HUES6 (cell line): Measurements from ENCODE around the gene MSS51.

Experiments used
- H3K27ac ChIP-seq: 2 replicates; pipeline ENCODE4 v1.7.0; 2013; ENCODE audit warnings: low read depth, mild to moderate bottlenecking, low read length, inconsistent platforms
- H3K27me3 ChIP-seq: 2 replicates; pipeline ENCODE4 v1.6.1; 2013; ENCODE audit warnings: low read length; ENCODE audit not compliant: control insufficient read depth, insufficient read depth
- H3K36me3 ChIP-seq: 2 replicates; pipeline ENCODE4 v1.6.1; 2013; ENCODE audit warnings: low read length; ENCODE audit not compliant: control insufficient read depth, insufficient read depth
- H3K4me1 ChIP-seq: 2 replicates; pipeline ENCODE4 v1.6.1; 2013; ENCODE audit warnings: low read length; ENCODE audit not compliant: control insufficient read depth, insufficient read depth
- H3K4me3 ChIP-seq: 2 replicates; pipeline ENCODE4 v1.5.1; 2013; ENCODE audit warnings: low read depth, low read length
- H3K9ac ChIP-seq: one replicate; pipeline ENCODE4 v1.6.1; 2013; ENCODE audit warnings: mild to moderate bottlenecking, low read length
- H3K9me3 ChIP-seq: 2 replicates; pipeline ENCODE4 v1.6.1; 2013; ENCODE audit warnings: low read depth, low read length; ENCODE audit not compliant: control insufficient read depth, insufficient read depth

The MSS51 gene

DNA sequence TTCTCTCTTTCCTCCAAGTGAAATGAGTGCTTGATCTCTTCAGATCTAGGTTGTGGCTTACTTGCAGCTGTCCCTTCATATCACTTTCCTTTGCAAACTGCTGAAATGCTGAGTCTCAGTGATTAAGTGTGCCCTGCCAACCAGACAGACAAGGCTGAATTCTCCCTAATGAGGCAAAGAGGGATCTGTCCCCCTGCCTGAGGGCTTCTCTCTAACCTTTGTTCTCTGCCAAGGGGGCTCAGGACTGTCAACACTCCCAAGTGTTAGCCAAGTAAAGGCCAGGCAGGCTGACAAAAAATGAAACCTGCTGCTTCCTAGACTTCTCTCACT lies at the start of gene MSS51:
TSS of gene MSS51 (minus strand) at position 24 of the 330 bp plus-strand sequence. CDS start 5,277 bp downstream, outside the sequence.
- Histone ChIP-seq H3K9ac (no peak within 1 kb of the TSS), H3K27ac (no peak within 1 kb of the TSS), H3K9me3 (no peaks in the 10 kb centered on the region), H3K4me1 (peaks cover 9% of the 10 kb centered on the region; the same call in 1 of the 2 replicates), H3K36me3 (peaks cover 12% of the 10 kb centered on the region), H3K4me3 (no peak within 1 kb of the TSS), H3K27me3 (no peaks in the 10 kb centered on the region)

DNA sequence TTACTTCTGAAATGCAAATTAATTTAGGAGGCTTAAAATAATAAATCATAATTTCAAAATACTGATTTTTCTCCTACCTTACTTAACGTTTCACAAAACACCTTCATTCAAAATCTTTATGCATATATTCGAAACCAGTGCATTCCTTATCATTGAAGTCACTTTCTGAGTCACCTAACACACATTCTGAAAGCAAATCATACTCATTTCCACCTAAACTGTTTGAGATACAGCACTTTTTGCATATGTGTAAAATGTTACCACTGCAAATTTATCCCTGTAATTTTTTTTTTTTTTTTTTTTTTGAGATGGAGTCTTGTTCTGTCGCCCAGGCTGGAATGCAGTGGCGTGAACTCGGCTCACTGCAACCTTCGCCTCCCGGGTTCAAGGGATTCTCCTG lies 46.8 kb upstream of the MSS51 start:
- no peak overlapping the region for H3K9ac ChIP-seq
- H3K27me3 ChIP-seq = no peaks in the 10 kb centered on the region
- no peak overlapping the region for H3K4me3 ChIP-seq
- peaks cover 44% of the 10 kb centered on the region for H3K36me3 ChIP-seq
- no peaks in the 10 kb centered on the region for H3K9me3 ChIP-seq
- H3K27ac ChIP-seq = no peak overlapping the region
- H3K4me1 ChIP-seq = no peaks in the 10 kb centered on the region

DNA sequence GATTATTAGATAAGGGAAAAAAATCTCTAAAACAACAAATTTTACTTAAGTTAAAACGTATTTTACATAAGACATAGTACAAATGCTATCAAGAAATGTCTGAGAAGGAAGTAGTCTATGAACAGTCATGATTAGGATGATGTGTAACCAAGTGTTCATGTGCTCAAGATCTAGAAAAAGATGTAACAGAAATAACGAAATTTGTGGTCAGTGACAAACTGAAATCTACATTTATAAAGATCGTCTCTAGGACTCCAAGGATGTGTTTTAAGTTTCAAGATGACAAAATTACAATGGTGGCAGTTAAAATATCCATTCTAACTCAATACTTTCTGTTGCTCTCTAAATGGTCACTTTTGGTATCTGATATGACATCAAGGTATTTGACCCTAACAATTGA lies 45.3 kb upstream of the MSS51 start:
- H3K36me3 ChIP-seq = peaks cover 54% of the 10 kb centered on the region
- H3K9ac ChIP-seq = no peak overlapping the region
- H3K4me1 ChIP-seq = no peaks in the 10 kb centered on the region
- no peaks in the 10 kb centered on the region for H3K27me3 ChIP-seq
- no peak overlapping the region for H3K4me3 ChIP-seq
- H3K27ac ChIP-seq = no peak overlapping the region
- no peaks in the 10 kb centered on the region for H3K9me3 ChIP-seq

DNA sequence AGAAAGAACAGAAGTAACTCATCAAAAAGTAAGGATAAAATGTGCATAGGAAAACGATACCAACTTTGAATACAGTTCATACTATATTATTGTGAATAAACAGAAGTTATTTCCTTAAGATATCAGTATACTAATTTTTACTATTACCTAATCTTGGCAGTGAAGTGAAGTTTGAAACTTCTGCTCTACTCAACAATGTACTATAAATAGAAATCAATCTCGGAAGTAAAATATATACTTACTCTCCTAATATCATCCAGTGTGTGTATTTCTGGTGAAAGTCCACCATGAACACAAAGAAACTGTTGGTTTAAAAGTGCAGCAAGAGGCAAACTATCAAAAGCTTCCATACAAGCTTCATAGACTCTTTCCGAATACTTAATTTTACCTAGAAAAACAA lies 37.9 kb upstream of the MSS51 start:
- Histone ChIP-seq H3K27ac (no peak overlapping the region), H3K9me3 (no peaks in the 10 kb centered on the region), H3K4me1 (no peaks in the 10 kb centered on the region), H3K9ac (no peak overlapping the region), H3K27me3 (no peaks in the 10 kb centered on the region), H3K36me3 (peaks cover 84% of the 10 kb centered on the region), H3K4me3 (no peak overlapping the region)

DNA sequence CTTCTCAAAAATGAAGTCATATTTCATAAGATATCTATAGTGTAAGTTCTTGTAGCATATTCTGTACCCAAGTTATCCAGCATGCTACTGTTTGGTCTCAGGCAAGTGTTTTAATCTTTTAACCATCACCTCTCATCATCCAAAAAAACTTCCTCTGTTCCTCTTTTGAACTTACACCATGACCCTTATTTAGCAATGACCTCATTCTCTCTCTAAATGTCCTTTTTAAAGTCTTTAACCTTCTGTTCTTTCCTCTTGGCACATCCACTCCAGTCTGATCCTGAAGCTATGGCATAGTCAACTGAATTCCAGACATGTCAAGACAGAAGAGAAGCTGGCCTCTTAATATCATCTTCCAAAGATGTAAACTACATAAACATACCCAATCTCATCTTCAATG lies 36.2 kb upstream of the MSS51 start:
- Histone ChIP-seq H3K9me3 (no peaks in the 10 kb centered on the region), H3K4me1 (no peaks in the 10 kb centered on the region), H3K27ac (no peak overlapping the region), H3K27me3 (no peaks in the 10 kb centered on the region), H3K4me3 (no peak overlapping the region), H3K9ac (no peak overlapping the region), H3K36me3 (peaks cover 80% of the 10 kb centered on the region)

DNA sequence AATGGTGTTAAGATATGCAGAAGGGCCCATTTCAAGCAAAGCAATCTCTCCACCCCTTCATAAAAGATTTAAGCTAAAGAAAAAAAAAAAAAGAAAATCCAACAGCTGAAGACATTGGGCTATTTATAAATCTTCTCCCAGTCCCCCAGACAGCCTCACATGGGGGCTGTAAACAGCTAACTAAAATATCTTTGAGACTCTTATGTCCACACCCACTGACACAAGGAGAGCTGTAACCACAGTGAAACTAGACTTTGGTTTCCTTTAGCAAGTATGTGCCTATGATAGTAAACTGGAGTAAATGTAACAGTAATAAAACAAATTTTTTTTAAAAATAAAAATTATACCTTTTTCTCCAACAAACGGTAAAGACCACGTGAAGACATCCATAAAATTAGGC lies 33.8 kb upstream of the MSS51 start:
- peaks cover 68% of the 10 kb centered on the region for H3K36me3 ChIP-seq

DNA sequence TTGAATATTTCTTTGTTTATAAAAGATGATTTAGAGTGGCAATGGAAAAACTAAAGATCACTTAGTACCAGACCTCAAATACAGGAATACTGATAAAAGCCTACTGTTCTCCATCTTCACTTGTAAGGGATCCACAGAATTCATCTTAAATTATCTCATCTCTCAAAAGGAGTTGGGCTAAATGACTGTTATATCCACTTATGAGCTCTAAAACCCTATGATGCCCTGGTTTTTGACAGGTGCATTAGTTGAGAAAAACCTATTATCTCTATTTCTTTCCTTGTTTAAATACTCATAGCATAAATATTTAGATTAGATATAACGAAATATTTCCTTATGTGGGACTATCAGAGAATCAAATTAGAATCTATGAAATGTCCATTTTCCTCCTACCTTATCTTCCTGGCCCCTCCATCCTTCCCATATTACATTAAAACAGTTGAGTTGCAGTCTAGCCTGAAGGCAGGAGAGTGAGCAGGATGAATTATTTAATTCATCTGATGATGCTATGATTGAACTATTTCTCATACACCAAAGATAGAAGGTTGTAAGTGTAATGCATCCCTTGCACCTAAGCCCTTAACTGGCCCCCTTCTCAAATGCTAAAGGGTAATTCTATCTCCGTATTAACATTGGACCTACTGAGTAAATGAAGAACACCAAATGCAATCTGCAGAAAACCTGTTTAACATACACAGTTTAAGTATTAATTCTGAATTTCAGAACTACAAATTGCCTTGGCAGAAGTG lies 32.8 kb upstream of the MSS51 start:
- H3K27ac ChIP-seq = no peak overlapping the region
- no peak overlapping the region for H3K4me3 ChIP-seq
- no peaks in the 10 kb centered on the region for H3K9me3 ChIP-seq
- H3K9ac ChIP-seq = no peak overlapping the region
- peaks cover 59% of the 10 kb centered on the region for H3K36me3 ChIP-seq
- H3K4me1 ChIP-seq = no peaks in the 10 kb centered on the region
- H3K27me3 ChIP-seq = no peaks in the 10 kb centered on the region

More for the DNA sequence above, 33.8 kb upstream of the MSS51 start:
- H3K9me3 ChIP-seq = no peaks in the 10 kb centered on the region
- H3K27me3 ChIP-seq = no peaks in the 10 kb centered on the region
- no peak overlapping the region for H3K4me3 ChIP-seq
- H3K4me1 ChIP-seq = no peaks in the 10 kb centered on the region
- no peak overlapping the region for H3K9ac ChIP-seq
- H3K27ac ChIP-seq = no peak overlapping the region

DNA sequence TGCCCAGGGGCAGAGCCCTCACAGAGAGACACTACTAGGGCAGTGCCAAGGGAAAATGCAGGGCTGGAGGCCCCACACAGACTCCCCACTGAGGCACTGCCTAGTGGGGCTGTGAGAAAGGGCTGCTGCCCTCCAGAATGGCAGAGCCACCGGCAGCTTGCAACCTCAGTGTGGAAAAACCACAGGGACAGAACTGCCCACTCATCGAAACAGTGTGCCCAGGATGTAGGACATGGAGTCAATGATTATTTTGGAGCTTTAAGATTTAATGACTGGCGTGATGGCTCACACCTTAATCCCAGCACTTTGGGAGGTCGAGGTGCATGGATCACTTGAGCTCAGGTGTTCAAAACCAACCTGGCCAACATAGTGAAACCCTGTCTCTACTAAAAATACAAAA lies 27.5 kb upstream of the MSS51 start:
- Histone ChIP-seq H3K4me3 (no peak overlapping the region), H3K4me1 (no peaks in the 10 kb centered on the region), H3K9me3 (no peaks in the 10 kb centered on the region), H3K27me3 (no peaks in the 10 kb centered on the region), H3K27ac (no peak overlapping the region), H3K36me3 (peaks cover 12% of the 10 kb centered on the region), H3K9ac (no peak overlapping the region)

DNA sequence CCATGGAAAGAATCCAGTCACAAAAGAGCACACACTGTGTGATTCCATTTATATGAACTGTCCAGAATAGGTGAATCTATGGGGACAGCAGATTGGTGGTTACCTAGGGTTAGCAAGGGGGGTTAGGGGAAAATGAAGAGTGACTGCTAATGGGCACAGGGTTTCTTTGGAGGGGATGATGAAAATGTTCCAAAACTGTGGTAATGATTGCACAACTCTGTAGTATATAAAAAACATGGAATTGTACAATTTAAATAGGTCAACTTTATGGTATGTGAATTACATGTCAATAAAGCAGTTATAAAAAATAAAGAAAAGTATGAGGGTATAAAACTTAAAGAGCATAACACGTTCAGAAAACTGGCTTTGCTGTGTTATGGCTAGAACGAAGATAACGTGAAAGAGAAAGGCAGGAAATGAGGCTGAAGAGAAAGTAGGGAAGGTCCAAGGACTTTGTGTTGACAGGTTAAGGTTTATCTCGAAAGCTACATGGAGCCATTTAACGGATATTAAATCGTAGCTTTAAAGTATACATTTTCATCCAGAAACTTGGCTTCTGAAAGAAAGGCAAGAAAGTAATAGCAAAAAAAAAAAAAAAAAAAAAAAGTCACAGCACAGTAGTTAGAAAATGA lies 26.4 kb upstream of the MSS51 start:
- Histone ChIP-seq H3K9ac (no peak overlapping the region), H3K9me3 (no peaks in the 10 kb centered on the region), H3K4me3 (no peak overlapping the region), H3K27me3 (no peaks in the 10 kb centered on the region), H3K27ac (no peak overlapping the region), H3K36me3 (peaks cover 5% of the 10 kb centered on the region), H3K4me1 (no peaks in the 10 kb centered on the region)

DNA sequence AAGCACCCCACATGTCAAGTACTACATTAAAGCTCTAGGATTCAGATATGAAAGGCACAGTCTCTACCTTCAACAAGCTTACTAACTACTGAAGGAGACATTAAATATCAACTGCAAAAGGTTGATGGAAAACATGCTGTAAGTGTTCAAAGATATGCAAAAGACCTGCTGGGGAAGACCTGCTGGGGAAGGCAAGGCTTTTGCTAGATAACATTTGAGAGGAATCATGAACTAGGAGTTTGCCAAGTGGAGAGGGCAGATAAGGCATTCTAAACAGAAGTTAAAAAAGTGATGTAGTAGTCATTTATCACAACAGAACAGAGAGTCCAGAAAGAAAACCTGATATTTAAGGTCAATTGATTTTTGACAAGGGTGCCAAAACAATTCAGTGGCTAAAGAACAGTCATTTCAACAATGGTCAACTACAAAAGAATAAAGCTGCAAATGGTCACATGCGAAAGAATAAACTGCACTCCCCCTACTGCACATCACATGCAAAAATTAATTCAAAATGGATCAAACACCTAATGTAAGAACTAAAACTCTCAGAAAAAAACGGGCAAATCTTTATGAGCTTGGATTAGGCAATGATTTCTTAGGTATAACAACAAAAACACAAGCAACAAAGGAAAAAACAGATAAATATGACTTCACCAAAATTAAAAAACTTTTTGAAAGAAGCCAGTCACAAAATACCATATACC lies 23.0 kb upstream of the MSS51 start:
- H3K9me3 ChIP-seq = no peaks in the 10 kb centered on the region
- no peaks in the 10 kb centered on the region for H3K27me3 ChIP-seq
- H3K36me3 ChIP-seq = peaks cover 10% of the 10 kb centered on the region
- H3K27ac ChIP-seq = no peak overlapping the region
- H3K9ac ChIP-seq = no peak overlapping the region
- no peaks in the 10 kb centered on the region for H3K4me1 ChIP-seq
- no peak overlapping the region for H3K4me3 ChIP-seq

DNA sequence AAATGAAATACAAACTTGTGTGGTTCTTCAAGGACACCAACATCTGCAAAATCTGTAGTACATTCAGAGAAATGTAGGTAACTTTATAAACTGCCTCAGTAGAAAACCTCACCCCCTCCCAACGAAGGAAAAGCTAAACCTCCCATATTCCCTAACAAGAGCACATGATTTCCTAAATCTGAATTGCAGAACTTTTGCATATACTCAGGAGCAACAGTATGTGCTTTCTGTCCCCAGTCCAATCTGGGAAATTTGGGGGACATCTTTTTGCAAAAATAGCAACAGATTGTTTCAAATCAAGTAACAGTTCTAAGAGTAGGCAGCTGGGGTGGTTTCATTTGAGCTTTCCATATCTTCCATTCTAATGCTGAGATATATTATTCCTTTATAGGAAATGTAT lies 15.8 kb upstream of the MSS51 start:
- no peaks in the 10 kb centered on the region for H3K9me3 ChIP-seq
- H3K27ac ChIP-seq = no peak overlapping the region
- peaks cover 23% of the 10 kb centered on the region for H3K36me3 ChIP-seq
- no peak overlapping the region for H3K4me3 ChIP-seq
- H3K9ac ChIP-seq = no peak overlapping the region
- H3K4me1 ChIP-seq = no peaks in the 10 kb centered on the region
- H3K27me3 ChIP-seq = no peaks in the 10 kb centered on the region
